GM12865 (cell line): Measurements from ENCODE around the gene NDC1.

Source experiments
- DNase-seq: peaks from one replicate; pipeline ENCODE4 v3.0.0; 2010; ENCODE audit warnings: low read depth
- H3K4me3 ChIP-seq: 2 replicates; pipeline ENCODE4 v1.5.1; 2011; ENCODE audit warnings: mild to moderate bottlenecking, low read depth, low read length, control low read depth
- CTCF ChIP-seq: IDR thresholded peaks from 2 replicates; pipeline ENCODE4 v1.5.1; 2011; ENCODE audit warnings: low read length, control low read depth, low read depth, inconsistent platforms; ENCODE audit not compliant: insufficient read depth; ENCODE audit errors: missing control alignments

NDC1 gene

GRCh38 chr1:53792806-53793205 is 45.3 kb downstream of the NDC1 start:
- no peak overlapping the region for H3K4me3 ChIP-seq
- TF ChIP-seq CTCF = no peak
- DNase-seq = no peak

GRCh38 chr1:53787655-53788054 is 50.4 kb downstream of the NDC1 start:
- no peak for TF ChIP-seq CTCF
- DNase-seq = no peak
- H3K4me3 ChIP-seq = no peak overlapping the region

- no peak for DNase-seq
Measured at GRCh38 chr1:53783056-53783455, 55.0 kb downstream of the NDC1 start.

GRCh38 chr1:53781654-53782053 is 56.4 kb downstream of the NDC1 start:
- DNase-seq = no peak
- H3K4me3 ChIP-seq = no peak overlapping the region
- no peak for TF ChIP-seq CTCF

More at GRCh38 chr1:53783056-53783455, 55.0 kb downstream of the NDC1 start:
- no peak overlapping the region for H3K4me3 ChIP-seq
- no peak for TF ChIP-seq CTCF

GRCh38 chr1:53777272-53777671 is 60.8 kb downstream of the NDC1 start:
- no peak overlapping the region for H3K4me3 ChIP-seq
- no peak for TF ChIP-seq CTCF
- no peak for DNase-seq

- DNase-seq = no peak
- TF ChIP-seq CTCF = no peak
- H3K4me3 ChIP-seq = no peak overlapping the region
Measured at GRCh38 chr1:53771648-53772047, 66.4 kb downstream of the NDC1 start.

GRCh38 chr1:53769780-53770179 is 68.3 kb downstream of the NDC1 start:
- H3K4me3 ChIP-seq = no peak overlapping the region
- TF ChIP-seq CTCF = no peak
- no peak for DNase-seq
